DMS79 (cell line): ENCODE data around the gene CRIP1.

Source experiments
- DNase-seq: peaks from one replicate; lab custom pipeline; 2025; lab: John Stamatoyannopoulos, UW

Gene CRIP1, protein sequence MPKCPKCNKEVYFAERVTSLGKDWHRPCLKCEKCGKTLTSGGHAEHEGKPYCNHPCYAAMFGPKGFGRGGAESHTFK

DNA sequence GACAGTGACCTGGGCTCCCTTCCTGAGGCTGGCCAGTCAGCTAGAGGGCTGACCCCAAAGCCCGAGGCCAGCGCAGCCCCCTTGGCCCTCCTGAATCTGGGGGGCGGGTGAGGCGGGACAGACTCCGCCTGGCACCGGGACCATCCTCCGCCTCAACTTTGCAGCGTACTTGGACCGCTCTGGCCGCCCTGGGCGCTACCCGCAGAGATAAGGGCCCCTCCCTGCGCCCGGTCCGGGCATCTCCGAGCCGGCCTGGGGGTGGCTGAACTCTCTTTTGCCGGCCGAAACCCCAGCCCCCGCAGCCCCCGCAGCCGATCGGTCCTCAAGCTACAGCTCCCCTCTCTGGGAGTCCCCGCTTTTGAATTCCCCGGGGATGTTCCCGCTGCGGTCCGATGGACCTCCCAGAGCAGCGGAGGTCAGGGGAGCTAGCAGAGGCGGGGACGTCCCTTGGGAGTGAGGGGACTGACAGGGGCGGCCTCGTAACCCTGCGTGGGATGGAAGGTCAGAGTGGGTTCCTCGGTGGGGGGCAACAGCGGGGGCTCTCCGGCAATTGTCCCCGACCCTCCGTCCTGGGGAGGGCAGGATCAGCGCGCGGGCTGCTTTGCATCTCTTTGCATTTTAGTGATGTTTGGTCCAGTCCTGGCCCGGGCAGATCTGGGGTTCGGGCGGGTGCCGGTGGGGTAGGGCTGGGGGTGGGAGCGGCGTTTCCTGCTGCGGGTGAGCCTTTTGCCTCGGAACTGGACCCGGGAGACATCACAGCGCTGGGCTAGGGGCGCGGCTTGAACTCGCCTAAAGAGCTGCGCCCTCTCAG is at the start of gene CRIP1:
Gene CRIP1 (plus strand): TSS at position 724 of the 811 bp plus-strand sequence. CDS start 374 bp downstream, outside the sequence.
- DNase-seq, result no peak

DNA sequence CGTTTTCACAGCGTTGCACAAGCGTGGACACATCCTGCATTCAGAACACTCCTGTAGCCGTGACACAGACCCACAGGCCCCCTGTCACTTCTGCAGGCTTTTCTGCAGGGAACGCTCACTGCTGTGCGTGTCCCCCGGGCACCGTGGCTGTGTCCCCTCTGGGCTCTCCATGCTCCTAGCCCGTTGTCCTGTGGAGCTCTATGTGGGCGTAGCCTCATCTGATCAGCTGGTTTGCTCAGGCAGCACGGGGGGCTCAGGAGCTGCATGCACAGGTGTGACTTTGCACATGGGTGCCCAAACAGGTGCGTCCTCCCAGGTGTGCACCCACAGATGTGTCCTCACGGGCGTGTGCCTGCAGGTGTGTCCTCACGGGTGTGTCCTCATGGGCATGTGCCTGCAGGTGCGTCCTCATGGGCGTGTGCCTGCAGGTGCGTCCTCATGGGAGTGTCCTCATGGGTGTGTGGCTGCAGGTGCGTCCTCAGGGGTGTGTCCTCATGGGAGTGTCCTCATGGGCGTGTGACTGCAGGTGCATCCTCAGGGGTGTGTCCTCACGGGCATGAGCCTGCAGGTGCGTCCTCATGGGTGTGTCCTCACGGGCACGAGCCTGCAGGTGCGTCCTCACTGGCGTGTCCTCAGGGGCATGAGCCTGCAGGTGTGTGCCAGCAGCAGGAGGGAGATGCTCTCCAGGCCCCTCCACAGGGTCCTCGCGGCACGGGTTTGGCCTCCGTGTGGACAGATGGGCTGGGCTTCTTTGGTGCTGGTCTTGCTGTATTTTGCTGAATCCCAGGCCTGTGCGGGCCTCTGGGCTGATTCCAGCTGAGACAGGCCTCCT is 49.6 kb upstream of the CRIP1 start:
- no peak for DNase-seq

DNA sequence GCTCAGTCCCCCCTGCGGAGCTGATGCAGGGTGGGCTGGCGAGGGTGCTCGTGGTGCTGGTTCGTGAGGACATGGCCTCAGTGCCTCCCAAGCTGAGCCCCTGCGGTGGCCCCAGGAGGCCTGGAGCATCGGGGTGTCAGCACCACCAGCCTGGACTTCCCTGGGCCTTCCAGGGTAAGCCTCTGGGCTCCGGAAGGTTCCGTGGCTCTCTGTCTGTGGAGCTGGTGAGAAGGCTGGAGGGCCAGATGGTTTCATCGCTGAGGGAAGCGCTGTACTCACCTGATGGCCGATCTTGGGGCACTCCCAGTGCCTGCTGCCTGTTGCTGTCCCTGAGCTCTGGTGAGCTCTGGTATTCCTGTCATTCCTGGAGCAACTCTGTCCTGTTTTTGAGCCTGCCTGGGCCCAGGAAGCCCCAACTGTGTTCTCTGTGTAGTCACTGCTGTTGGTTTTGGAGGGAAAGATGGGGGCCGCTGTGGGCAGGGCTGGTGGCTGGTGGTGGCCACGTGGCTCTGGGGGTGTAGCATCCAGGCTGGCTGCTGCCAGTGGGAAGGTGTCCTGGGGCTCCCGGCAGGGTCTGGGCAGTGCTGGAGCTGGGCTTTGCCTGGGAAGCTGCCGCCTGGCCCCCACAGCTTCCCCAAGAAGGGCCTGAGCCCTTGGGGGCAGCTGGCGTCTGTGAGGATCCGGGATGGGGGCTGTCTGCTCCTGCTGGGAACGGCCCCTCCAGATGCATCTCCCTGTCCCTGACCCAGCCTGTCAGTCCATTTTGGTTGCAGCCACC is 48.8 kb upstream of the CRIP1 start:
- DNase-seq, result no peak

DNA sequence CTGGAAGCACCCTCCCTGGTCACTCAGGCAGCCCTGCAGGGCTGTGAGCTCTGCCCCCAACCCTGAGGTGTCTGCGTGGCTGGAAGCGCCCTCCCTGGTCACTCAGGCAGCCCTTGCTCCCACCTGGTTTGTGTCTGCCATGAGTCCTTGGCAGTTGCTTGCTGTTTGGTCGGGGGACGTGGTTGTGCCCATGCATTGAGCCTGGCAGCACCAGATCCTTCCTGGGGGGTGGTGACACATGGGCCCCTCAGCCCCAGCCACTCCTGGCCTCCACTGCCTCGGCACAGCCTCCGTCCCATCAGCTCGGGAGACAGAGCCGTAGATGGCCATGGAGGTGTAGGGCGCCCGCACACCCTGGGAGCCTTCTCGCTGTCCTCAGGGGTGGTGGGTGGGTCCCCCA is 47.5 kb upstream of the CRIP1 start:
- no peak for DNase-seq

DNA sequence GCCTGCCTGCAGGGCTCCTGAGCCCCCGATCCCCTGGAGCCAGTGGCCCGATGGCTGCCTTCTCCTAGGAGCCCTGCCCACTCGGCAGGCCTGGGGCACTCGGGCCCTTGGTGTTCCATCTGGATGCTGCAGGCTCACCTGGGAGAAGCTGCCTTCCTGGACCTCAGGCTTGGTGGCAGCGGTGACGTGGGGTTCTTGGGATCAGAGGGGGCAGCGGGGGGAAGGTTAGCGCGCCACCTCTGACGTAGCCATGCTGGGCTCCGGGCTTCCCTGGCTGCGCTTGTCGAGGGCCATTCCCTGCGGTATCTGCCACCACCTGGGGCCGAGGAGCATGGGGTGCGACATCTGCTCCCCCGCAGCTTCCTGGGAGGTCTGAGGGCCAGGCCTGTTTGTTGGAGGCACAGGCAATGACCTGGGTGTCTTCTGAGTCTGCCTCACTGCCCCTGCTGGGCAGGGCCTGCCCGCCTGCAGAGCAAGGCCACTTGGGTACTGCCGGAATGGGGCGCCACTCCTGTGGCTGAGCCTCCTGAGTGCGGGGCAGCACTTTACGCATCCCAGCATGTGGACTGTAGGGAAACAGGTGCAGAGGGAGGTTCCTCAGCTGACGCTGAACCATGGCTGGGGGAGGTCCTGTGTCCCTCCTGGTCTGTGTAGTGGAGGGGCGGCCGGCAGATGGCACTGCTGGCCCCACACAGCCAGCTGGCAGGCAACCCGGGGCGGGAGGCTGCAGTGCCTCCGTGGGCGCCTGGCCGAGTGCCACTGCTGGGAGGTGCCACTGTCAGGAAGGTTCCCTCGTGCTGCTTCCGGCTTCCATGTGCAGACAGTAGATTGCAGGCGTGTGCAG is 46.8 kb upstream of the CRIP1 start:
- no peak for DNase-seq

DNA sequence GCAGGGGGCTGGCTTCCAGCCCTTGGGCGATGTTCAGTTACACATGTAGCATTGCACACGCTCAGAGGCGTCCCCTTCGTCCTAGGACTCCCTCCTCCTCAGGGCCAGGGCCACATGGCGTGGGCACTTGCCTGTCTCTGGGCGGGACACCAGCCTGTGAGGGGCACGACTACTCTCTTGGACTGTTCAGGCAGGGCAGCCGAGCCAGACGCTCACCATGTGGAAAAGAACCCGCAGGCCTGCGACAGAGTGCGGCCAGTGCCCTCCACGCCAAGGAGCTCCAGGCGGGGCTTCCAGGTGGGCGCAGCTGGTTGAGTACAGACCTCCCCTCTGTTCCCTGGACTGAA is 46.2 kb upstream of the CRIP1 start:
- no peak for DNase-seq

DNA sequence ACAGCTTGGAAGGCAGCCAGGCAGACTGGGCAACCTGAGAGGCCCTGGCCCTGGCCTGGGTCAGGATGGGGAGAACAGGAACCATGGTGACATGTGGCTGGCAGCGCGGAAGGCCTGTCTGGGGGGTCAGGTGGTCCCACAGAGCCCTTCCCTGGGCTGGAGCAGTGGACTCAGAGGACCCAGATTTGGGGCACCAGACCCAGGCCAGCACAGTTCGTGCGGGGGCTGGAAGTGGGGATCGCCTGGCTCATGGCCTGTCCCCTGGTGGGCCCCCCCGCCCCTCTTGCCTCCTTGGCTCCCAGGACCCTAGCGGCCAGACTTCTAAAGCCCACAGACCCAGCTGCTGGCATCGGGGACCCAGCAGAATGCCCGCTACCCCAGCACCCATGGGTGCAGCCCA is 45.7 kb upstream of the CRIP1 start:
- no peak for DNase-seq

DNA sequence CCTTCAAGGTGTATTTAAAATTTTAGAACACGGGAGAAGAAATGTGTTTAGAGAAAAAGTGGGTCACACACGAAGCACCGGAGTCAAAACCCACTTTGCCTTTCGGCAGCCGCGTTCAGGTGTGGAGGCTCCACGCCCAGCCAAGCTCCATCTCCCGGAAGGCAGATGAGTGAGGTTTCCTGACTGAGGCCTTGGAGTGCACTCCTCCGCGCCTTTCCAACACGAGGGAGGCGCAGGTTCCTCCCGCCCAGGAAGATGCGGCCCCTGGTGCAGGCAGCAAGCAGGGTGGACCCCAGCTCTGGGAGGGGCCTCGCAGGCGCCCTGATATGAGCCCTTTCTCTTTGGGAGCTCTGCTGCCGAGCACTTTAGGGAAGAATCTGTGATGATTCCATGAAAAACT is 44.6 kb upstream of the CRIP1 start:
- no peak for DNase-seq

DNA sequence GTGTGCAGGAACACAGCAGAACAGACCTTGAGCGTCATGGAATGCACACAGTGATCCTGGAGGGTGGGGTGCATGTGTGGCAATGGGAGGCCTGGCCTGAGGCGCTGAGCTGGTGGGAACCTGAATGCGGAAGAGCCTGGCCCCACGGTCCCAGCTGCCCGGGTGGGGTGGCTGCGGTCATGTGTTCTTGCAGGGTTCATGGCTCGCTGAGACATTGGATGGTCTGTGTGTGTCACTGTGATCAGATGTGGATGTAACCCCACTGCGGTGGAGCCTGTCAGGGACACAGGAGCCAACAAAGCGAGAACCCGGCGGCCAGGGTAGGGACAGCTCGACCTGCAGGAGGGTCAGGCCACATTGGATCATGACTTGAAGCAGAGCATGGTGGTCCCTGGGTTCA is 43.9 kb upstream of the CRIP1 start:
- DNase-seq, result no peak

DNA sequence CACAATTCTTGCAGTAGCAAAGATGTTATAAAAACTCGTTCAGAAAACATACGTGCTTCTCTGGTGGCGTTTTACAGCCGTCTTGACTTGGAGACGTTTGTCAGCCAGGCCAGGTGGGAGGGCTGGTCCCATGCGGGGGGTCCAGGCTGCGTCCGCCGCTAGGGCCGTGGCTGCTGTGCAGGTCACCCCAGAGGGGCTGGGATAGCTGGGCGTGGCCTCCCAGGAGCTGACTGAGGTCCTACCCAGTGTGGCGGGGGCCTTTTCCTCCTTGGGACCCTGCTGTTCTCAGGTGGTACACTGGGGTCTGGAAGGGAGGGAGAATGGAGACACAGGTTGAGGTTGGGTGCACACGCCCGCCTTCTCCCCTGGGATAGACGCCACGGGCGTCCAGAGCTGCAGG is 41.8 kb upstream of the CRIP1 start:
- DNase-seq, result no peak

DNA sequence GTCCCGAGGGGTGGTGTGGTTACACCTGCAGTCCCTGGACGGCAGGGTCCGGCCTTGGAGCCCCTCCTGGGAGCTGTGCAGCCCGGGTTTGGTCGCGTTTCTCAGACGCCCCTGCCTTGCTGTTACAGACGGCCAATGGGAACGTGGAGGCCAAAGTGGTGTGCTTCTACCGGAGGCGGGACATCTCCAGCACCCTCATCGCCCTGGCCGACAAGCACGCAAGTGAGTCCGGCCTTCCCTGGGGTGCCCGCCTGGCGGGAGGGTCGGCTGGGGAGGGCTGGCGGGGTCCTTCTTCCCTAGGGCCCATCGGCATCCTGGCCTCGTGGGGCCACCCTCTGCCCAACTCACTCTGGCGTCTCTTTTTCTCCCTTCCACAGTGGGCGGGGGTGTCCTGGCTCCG is 41.4 kb upstream of the CRIP1 start:
- no peak for DNase-seq

DNA sequence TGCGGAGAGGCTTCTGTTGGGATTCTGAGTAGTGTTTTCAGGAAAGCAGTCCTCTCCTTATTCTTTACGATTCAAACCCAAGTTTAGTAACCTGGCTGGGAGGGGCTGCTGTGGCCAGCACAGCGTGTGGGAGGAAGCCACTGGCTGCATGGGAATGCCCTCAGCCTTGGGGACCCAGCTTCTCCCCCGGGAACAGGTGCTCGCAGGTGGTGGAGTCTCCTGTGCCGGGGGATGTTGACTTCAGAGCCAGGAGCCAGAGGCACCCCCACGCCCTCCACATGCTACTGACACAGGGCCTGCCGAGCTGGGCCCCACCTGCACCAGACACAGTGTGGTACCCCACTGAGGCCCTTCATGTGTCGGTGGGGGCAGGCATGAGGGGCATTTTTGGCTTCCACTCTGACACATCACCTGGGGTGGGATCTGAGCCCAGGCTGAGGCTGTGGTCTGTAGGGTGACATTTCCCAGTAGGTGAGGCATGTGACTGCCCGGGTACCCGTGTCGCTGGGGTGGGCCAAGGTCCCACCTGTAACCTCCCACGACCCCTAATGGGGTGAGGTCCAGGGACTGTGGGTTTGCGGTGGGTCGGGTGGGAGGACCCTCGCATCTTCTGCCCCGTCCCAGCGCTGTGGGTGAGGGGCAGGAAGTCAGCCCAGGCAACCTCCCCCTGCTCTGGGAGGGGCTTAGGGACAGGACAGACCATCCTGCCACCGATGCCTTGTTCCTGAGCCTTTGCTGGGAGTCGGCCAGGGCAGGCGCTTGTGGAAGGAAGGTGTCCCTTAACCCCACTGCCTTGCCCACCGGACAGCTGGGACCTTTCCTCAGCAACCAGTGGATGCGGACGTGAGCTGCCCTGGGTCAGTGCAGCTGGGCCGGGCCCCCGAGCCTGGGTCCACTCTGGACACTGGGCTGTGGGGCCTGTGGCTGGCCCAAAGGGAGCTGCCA is 40.5 kb upstream of the CRIP1 start:
- DNase-seq, result no peak

DNA sequence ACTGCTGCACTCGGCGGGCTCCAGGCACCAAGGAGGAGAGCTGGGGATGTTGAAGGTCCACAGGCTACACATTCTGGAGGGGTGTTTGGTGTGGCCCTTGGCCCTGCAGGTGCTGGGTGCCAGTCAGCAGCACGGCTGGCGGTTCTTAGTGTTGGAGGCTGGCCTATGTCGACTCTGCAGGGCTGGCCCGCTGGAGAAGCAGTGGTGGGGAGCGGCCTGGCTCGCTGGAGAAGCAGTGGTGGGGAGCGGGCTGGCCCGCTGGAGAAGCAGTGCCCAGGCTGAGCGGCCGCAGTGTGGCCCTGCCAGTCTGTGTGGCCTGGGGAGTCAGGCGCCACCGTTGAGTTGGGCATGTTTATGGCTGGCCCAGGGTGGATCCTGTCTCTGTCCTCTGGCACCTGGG is 39.7 kb upstream of the CRIP1 start:
- DNase-seq, result no peak

DNA sequence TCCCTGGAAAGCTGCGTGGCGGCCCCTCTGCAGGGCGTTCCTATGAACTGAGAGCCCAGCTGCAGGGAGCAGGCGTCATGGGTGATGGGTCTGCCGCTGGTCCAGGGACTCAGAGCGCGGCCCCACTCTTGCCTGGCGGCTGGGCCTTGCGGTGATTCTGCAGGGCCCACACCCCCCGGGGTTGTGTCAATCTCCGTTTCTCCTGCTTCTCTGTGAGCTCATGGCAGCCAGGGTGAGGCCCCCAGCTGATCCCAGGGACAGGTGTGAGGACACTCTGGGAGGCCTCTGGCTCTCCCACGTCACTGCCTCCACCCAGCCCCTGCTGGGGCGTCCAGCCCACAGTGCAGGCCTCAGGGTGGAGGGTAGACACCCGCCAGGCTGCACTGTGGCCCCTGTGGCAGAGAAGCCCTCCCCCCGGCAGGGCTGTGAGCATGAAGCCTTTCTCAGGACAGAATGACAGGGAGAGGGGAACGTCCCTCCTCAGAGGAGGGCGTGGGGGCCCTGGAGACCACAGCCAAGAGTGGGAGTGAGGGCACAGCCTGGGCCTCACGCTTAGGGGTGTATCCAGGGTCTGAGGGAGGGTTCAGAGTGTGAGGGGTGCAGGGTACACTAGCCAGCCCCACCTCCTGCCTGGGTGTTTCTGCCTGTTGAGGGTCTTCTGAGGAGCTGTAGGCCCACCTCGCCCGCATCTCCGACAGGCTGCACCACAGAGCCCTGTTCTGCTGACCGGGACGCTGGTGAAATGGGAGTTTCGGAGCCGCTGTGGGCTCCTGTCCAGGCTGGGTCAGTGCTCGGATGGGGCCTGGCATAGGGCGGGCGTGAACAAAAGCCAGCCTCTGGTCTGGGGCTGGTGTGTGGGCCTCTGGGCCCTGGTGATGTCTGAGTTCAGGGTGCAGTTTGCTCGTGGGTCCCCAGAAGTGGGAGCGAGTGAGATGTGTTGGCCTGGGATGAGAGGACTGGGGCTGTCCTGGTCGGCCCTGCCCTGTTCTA is 38.7 kb upstream of the CRIP1 start:
- no peak for DNase-seq

DNA sequence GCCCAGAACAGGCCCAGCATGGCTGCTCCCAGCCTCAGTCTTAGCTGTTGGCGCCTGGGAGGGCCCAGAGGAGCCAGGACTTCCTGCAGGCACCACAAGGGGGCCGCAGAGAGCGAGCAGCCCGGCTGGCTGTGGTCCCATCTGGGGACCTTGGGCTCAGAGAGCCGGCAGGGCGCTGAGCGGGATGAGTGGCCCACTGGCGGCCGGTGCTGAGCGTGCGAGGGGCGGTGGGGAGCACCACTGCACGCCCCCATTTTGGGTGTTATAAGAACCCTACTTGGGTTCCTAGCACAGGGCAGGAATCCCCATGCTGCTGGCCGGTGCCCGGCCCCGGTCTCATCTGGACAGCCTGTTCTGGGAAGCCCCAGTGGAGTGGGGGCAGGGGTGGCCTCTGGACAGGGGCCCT is 38.0 kb upstream of the CRIP1 start:
- no peak for DNase-seq

DNA sequence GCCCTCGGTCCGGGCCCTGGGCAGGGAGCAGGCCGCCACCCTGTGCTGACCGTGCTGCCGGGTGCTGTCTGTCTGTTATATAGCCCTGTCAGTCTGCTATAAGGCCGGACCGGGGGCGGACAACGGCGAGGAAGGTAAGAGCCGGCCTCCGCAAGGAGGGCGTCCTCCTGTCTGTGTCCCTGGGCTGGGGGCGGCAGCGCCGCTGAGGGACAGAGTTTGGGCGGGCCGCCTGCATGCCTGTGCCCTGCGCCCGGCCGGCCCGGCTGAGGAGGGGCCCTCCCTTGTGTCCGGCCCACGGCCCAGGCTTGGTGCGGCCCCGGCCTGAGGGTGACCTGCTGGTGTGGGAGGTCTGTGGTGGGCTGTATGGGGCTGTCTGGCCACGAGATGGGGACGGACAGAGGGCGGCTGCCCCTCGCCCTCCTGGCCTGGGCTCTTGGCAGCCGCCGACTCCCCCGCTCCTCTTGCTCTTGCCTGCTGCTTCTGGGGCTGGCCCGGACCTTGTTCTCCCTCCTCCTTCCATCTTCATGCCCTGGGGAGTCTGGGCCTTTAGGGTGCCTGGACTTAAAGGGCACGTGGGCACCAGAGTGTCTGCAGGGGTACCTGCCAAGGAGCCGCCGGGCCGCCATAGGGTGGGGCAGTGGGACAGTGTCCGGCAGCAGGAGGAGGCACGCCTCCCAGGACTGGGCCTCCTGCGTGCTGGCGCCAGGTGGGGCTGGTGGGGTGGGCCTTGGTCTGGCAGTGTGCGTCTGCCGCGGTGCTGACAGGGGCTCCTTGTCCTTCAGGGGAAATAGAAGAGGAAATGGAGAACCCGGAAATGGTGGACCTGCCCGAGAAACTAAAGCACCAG is 37.2 kb upstream of the CRIP1 start:
- DNase-seq, result no peak

DNA sequence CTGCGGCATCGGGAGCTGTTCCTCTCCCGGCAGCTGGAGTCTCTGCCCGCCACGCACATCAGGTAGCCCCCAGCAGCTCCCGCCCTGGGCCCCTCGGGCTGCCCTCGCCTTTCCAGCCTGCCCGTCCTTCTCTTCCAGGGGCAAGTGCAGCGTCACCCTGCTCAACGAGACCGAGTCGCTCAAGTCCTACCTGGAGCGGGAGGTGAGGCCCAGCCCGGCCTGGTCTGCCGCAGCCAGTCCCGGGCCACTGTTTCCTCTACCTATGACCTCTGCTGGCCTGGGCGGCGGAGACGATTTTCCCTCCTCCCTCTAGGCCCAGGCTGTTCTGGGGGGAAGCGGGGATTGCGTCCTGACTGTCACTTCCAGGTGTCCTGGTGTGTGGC is 36.6 kb upstream of the CRIP1 start:
- no peak for DNase-seq
